GM12878 (cell line): ENCODE results near the gene HNRNPF. TPM values are rescaled to one million over a fixed set of nuclear protein-coding genes. Genes with fewer than 3 reads are reported as not detected.
"Not testable (repeated sequence)": the region's sequence is repeated elsewhere in the genome, so short reads cannot be mapped to it uniquely, and the experiment has no call there.

ENCODE experiments used
- ATAC-seq: fragments of 200-7000 bp; cut with Tn5 transposase; 3 replicates; pipeline ENCODE4 v1.9.1; 2020; ENCODE audit warnings: mild to moderate bottlenecking, moderate library complexity
- BruUV-seq: library from RNA; stranded (reverse); fragments of 400-500 nt; replicated peaks from 2 replicates; lab custom pipeline; 2021; lab: Mats Ljungman, UMichigan
- CTCF ChIA-PET: fragments of 300-600 bp; sonication (Branson Sonifier 250); formaldehyde crosslinking; extraction: SDS; loops from one replicate; lab custom pipeline; 2021; ENCODE audit warnings: inconsistent platforms; lab: Yijun Ruan, JAX
- POLR2A ChIA-PET: fragments of 350-600 bp; formaldehyde crosslinking; extraction: SDS; loops from one replicate; lab custom pipeline; 2021; ENCODE audit warnings: inconsistent platforms; lab: Charles Lee
- RAD21 ChIA-PET: fragments of 300-600 bp; sonication (Branson Sonifier 250); formaldehyde crosslinking; loops from one replicate; lab custom pipeline; 2023; ENCODE audit warnings: antibody characterized with exemption; ENCODE audit not compliant: unreplicated experiment; lab: Charles Lee
- SMC1A ChIA-PET: fragments of 300-600 bp; sonication (Branson Sonifier 250); formaldehyde crosslinking; loops from one replicate; lab custom pipeline; 2023; ENCODE audit not compliant: unreplicated experiment, uncharacterized antibody; lab: Charles Lee
- DNase-seq: peaks from one replicate; pipeline ENCODE4 v3.0.0-alpha.2; 2011; ENCODE audit warnings: low read depth, low spot score
- FAIRE-seq: peaks from 3 replicates; lab custom pipeline; 2011; peaks lifted over from hg19 to GRCh38; lab: Jason Lieb, UNC
- H2AFZ ChIP-seq: 2 replicates; pipeline ENCODE4 v1.6.0; 2011; ENCODE audit warnings: low read depth, low read length, control low read depth; ENCODE audit not compliant: control insufficient read depth
- H3K27ac ChIP-seq: 2 replicates; pipeline ENCODE4 v1.5.1; 2011; ENCODE audit warnings: control low read depth; ENCODE audit not compliant: control insufficient read depth, insufficient read depth
- H3K27me3 ChIP-seq, 2 experiments: replicated peaks in 1 of 2; 2 replicates each; pipeline versions ENCODE4 v1.6.0 to v1.6.1; 2011; ENCODE audit warnings: low read length in 1 of 2; ENCODE audit not compliant: control insufficient read depth in 2 of 2, insufficient read depth in 2 of 2
- H3K36me3 ChIP-seq, 2 experiments: 2 replicates each; pipeline ENCODE4 v1.5.1; 2011; ENCODE audit warnings: low read length in 1 of 2; ENCODE audit not compliant: control insufficient read depth in 2 of 2, insufficient read depth in 2 of 2
- H3K4me1 ChIP-seq: 2 replicates; pipeline ENCODE4 v1.6.1; 2011; ENCODE audit warnings: mild to moderate bottlenecking, low read length, moderate library complexity, mixed read lengths; ENCODE audit not compliant: control insufficient read depth, insufficient read depth
- H3K4me2 ChIP-seq: 2 replicates; pipeline ENCODE4 v1.6.0; 2011; ENCODE audit warnings: control low read depth; ENCODE audit not compliant: control insufficient read depth, insufficient read depth
- H3K4me3 ChIP-seq: fragments of 200-600 bp; sonication (generic); 2 replicates; pipeline ENCODE4 v1.5.1; 2016
- H3K79me2 ChIP-seq: 2 replicates; pipeline ENCODE4 v1.6.0; 2011; ENCODE audit warnings: low read length; ENCODE audit not compliant: control insufficient read depth, insufficient read depth
- H3K9ac ChIP-seq: 2 replicates; pipeline ENCODE4 v1.8.0; 2011; ENCODE audit warnings: low read length, control low read depth, mixed read lengths; ENCODE audit not compliant: control insufficient read depth, insufficient read depth
- H3K9me3 ChIP-seq: replicated peaks from 3 replicates; pipeline ENCODE4 v1.5.1; 2011; ENCODE audit warnings: mild to moderate bottlenecking, low read length; ENCODE audit not compliant: control insufficient read depth, insufficient read depth
- H4K20me1 ChIP-seq: 2 replicates; pipeline ENCODE4 v1.6.0; 2011; ENCODE audit not compliant: control insufficient read depth, insufficient read depth
- ATF7 ChIP-seq: fragments of 450-650 bp; IDR thresholded peaks from 2 replicates; pipeline ENCODE4 v1.6.1; 2016; ENCODE audit warnings: low read depth, mild to moderate bottlenecking
- BACH1 ChIP-seq: fragments of 450-650 bp; IDR thresholded peaks from 2 replicates; pipeline ENCODE4 v1.6.1; 2017; ENCODE audit warnings: mild to moderate bottlenecking, borderline replicate concordance
- BCL3 ChIP-seq: IDR thresholded peaks from 2 replicates; pipeline ENCODE4 v1.6.1; 2011; ENCODE audit warnings: borderline replicate concordance, low read depth, mild to moderate bottlenecking, moderate library complexity, low read length; ENCODE audit not compliant: insufficient read depth, poor library complexity, severe bottlenecking
- CBX5 ChIP-seq: sonication (generic); IDR thresholded peaks from 2 replicates; pipeline ENCODE4 v1.6.1; 2016; ENCODE audit warnings: low read depth, moderate library complexity, mild to moderate bottlenecking, inconsistent platforms
- ELK1 ChIP-seq: IDR thresholded peaks from 2 replicates; pipeline ENCODE4 v1.6.1; 2012; ENCODE audit warnings: low read depth, low read length, improper control_type of control experiment
- FOXK2 ChIP-seq: fragments of 450-650 bp; IDR thresholded peaks from 2 replicates; pipeline ENCODE4 v1.6.1; 2017; ENCODE audit warnings: mild to moderate bottlenecking, moderate library complexity
- HCFC1 ChIP-seq: fragments of 150-350 bp; IDR thresholded peaks from 2 replicates; pipeline ENCODE4 v1.6.1; 2014; ENCODE audit warnings: low read length
- RBBP5 ChIP-seq: fragments of 200-600 bp; sonication (generic); conservative IDR thresholded peaks from 2 replicates; pipeline ENCODE4 v1.6.1; 2016
- SIX5 ChIP-seq: IDR thresholded peaks from 2 replicates; pipeline ENCODE4 v1.6.1; 2011; ENCODE audit warnings: mild to moderate bottlenecking, low read depth, low read length, moderate library complexity; ENCODE audit not compliant: severe bottlenecking
- SPI1 ChIP-seq: IDR thresholded peaks from 2 replicates; pipeline ENCODE4 v1.6.1; 2011; ENCODE audit warnings: low read depth, mild to moderate bottlenecking, low read length, moderate library complexity, borderline replicate concordance; ENCODE audit not compliant: insufficient read depth
- SREBF1 ChIP-seq: IDR thresholded peaks from 2 replicates; pipeline ENCODE4 v1.6.1; 2012; ENCODE audit warnings: mild to moderate bottlenecking, low read length
- TCF7 ChIP-seq: IDR thresholded peaks from 2 replicates; pipeline ENCODE4 v1.6.1; 2014; ENCODE audit warnings: antibody characterized with exemption, borderline replicate concordance
- YY1 ChIP-seq: IDR thresholded peaks from 2 replicates; pipeline ENCODE4 v1.6.1; 2011; ENCODE audit warnings: low read depth, mild to moderate bottlenecking, low read length
- ZBED1 ChIP-seq: IDR thresholded peaks from 2 replicates; pipeline ENCODE4 v1.6.1; 2016; ENCODE audit warnings: borderline replicate concordance
- ZNF24 ChIP-seq: fragments of 450-650 bp; IDR thresholded peaks from 2 replicates; pipeline ENCODE4 v1.6.1; 2017; ENCODE audit warnings: antibody characterized with exemption, mild to moderate bottlenecking
- WGBS: methylation state at CpG from one replicate; pipeline ENCODE4 v1.1.6; 2016; ENCODE audit warnings: low lambda C conversion rate; ENCODE audit not compliant: insufficient replicate concordance, insufficient coverage; ENCODE audit errors: missing lambda C conversion rate; 5-methylcytosine and 5-hydroxymethylcytosine counted together
- in situ Hi-C: fragments of 300-500 bp; cut with MboI; formaldehyde crosslinking; loops from 9 replicates; pipeline ENCODE4 v1.14.3; 2018; ENCODE audit warnings: mixed read lengths
- intact Hi-C: fragments of 100-400 bp; cut with micrococcal nuclease; formaldehyde crosslinking; loops from one replicate; pipeline ENCODE4 v1.14.2; 2022; ENCODE audit not compliant: unreplicated experiment
- polyA plus RNA-seq, 11 experiments: library from polyadenylated mRNA; depleted of rRNA in 4 of 11; unstranded in 6 of 11; stranded (reverse) in 5 of 11; fragments of >200 nt; fragmentation: Nextera tagmentation in 4 of 11; fragmentation: Illumina TruSeq in 1 of 11; extraction: Ambion mirVana in 4 of 11; extraction: Trizol in 1 of 11; gene quantifications; 1 replicate in 1 of 11; 2 replicates in 10 of 11; pipeline versions ENCODE4 v1.2.1 to v1.2.3, GENCODE V29; 2011 to 2016; ENCODE audit warnings: inconsistent platforms in 2 of 11, missing spikeins in 2 of 11, low read depth in 1 of 11
- total RNA-seq, 4 experiments: library from RNA; depleted of rRNA in 3 of 4; stranded (reverse); fragments of >200 nt in 3 of 4; fragmentation: Illumina TruSeq in 1 of 4; extraction: Trizol in 1 of 4; gene quantifications; 2 replicates each; pipeline versions ENCODE4 v1.2.1 to v1.2.3, GENCODE V29; 2013 to 2021

Gene HNRNPF
- total and polyA plus RNA-seq, 10 of the 15 experiments (the other 5 are each of a cell fraction or from before 2014, with no cell fraction given) = 156 to 373 (median 293) TPM

GRCh38 chr10:43448742-43449141 is 39.8 kb upstream of the HNRNPF start:
- in situ Hi-C loops = no loop called here
- no peaks in the 10 kb centered on the region for H3K36me3 ChIP-seq
- H3K9ac ChIP-seq = no peak overlapping the region
- H3K4me3 ChIP-seq = no peak overlapping the region
- no peaks in the 10 kb centered on the region for H4K20me1 ChIP-seq
- no peaks in the 10 kb centered on the region for H3K9me3 ChIP-seq
- WGBS = 100% methylated on average over 1 of the region's 2 CpGs
- RAD21 ChIA-PET = no interaction called here
- BruUV-seq = no TSS peak
- no peak overlapping the region for H3K27ac ChIP-seq
- DNase-seq (no peak), ATAC-seq (no peak), FAIRE-seq (no peak)
- no peak overlapping the region for H3K4me2 ChIP-seq
- H3K27me3 ChIP-seq = no peaks in the 10 kb centered on the region
- CTCF ChIA-PET = interaction anchor here (0.8 to 1.6 kb wide), 2 partner anchors 17 to 156 kb away, joined by 3 read pairs; no protein-coding TSS in a partner anchor
- H3K4me1 ChIP-seq = peaks cover 20% of the 10 kb centered on the region
- SMC1A ChIA-PET = interaction anchor here (1.2 kb wide), 1 partner anchor 9 kb away, joined by 5 read pairs; no protein-coding TSS in a partner anchor
- POLR2A ChIA-PET = interaction anchor here (0.6 to 0.7 kb wide), 2 partner anchors 12 to 31 kb away, joined by 3 to 4 read pairs; partner anchors contain the start of gene ZNF487
- no peak overlapping the region for H2AFZ ChIP-seq
- TF ChIP-seq SIX5 = no peak
- TF ChIP-seq TCF7 = no peak
- no peak for TF ChIP-seq ZNF24
- no peak for TF ChIP-seq ZBED1
- TF ChIP-seq CBX5 = no peak
- no peak for TF ChIP-seq YY1
- TF ChIP-seq ATF7 = no peak
- no peak for TF ChIP-seq SPI1
- no peak for TF ChIP-seq RBBP5
- no peak for TF ChIP-seq SREBF1
- TF ChIP-seq HCFC1 = no peak
- TF ChIP-seq BCL3 = no peak
- no peak for TF ChIP-seq BACH1
- TF ChIP-seq ELK1 = no peak
- TF ChIP-seq FOXK2 = no peak
- intact Hi-C loops = no loop called here
- no peaks in the 10 kb centered on the region for H3K79me2 ChIP-seq

- H3K9ac ChIP-seq, intact Hi-C loops, SMC1A ChIA-PET, H3K4me1 ChIP-seq, H3K27me3 ChIP-seq, CTCF ChIA-PET, H4K20me1 ChIP-seq, DNase-seq, H2AFZ ChIP-seq, H3K36me3 ChIP-seq, H3K79me2 ChIP-seq, POLR2A ChIA-PET, FAIRE-seq, H3K4me2 ChIP-seq, H3K4me3 ChIP-seq, in situ Hi-C loops, H3K9me3 ChIP-seq, H3K27ac ChIP-seq, ATAC-seq, BruUV-seq: not testable (repeated sequence)
- 93% methylated on average over 48 of the region's 53 CpGs for WGBS
- RAD21 ChIA-PET = interaction anchor here (1.3 kb wide), 1 partner anchor 330 kb away, joined by 3 read pairs; no protein-coding TSS in a partner anchor
Measured at GRCh38 chr10:43446219-43447017, 37.4 kb upstream of the HNRNPF start.
